ENCODE measurements around the gene JAM2.

- TF ChIP-seq CTCF (conservative IDR thresholded peaks at IDR 0.05; ENCODE audit: low read depth, low read length) (no peak), EZH2 (IDR thresholded peaks at IDR 0.05; ENCODE audit: borderline replicate concordance, low read depth, low read length, poor library complexity, severe bottlenecking) (no peak)
These were observed 25.5 kb downstream of the JAM2 start for GRCh38 chr21:25664491-25664931.

All from A673 (cell line).